ENCODE measurements around the gene INTS3. TPM values are rescaled to one million over a fixed set of nuclear protein-coding genes. Genes with fewer than 3 reads are reported as not detected.

Gene INTS3
- total and polyA plus RNA-seq, 2 of the 8 experiments (the other 6 are each of a cell fraction or from before 2014, with no cell fraction given): 66.8 to 93.2 TPM

- TF ChIP-seq KDM1A (IDR thresholded peaks at IDR 0.05; ENCODE audit: borderline replicate concordance, low read length) (no peak), GABPA (IDR thresholded peaks at IDR 0.05; ENCODE audit: borderline replicate concordance, insufficient read depth, low read length) (no peak)
These were observed 39.0 kb upstream of the INTS3 start (continued) for GRCh38 chr1:153688736-153689328.

All from H1 (cell line).